H1 (cell line): Measurements from ENCODE around the gene CAD. TPM values are rescaled to one million over a fixed set of nuclear protein-coding genes. Genes with fewer than 3 reads are reported as not detected.

Source experiments
- CTCF ChIA-PET: fragments of 300-600 bp; sonication (Branson Sonifier 250); formaldehyde crosslinking; loops from one replicate; lab custom pipeline; 2021; ENCODE audit not compliant: partially characterized antibody; lab: Charles Lee
- POLR2A ChIA-PET: fragments of 300-600 bp; sonication (Branson Sonifier 250); formaldehyde crosslinking; loops from one replicate; lab custom pipeline; 2021; ENCODE audit warnings: inconsistent platforms; ENCODE audit not compliant: partially characterized antibody; lab: Charles Lee
- DNase-seq, 2 experiments: peaks; one replicate each; pipeline versions ENCODE4 v3.0.0 to v3.0.0-alpha.2; 2010 to 2022; ENCODE audit warnings: low spot score in 2 of 2, low read depth in 1 of 2, mixed read lengths in 1 of 2
- FAIRE-seq: peaks from 2 replicates; lab custom pipeline; 2011; peaks lifted over from hg19 to GRCh38; lab: Jason Lieb, UNC
- H2AFZ ChIP-seq: 2 replicates; pipeline ENCODE4 v1.8.1; 2012; ENCODE audit warnings: low read length, inconsistent platforms
- H2AK5ac ChIP-seq: 2 replicates; pipeline ENCODE4 v1.6.1; 2013; ENCODE audit warnings: low read depth, low read length
- H2BK120ac ChIP-seq: replicated peaks from 2 replicates; pipeline ENCODE3; 2013; ENCODE audit warnings: low read depth, low read length, inconsistent platforms
- H2BK12ac ChIP-seq: 2 replicates; pipeline ENCODE4 v1.6.1; 2013; ENCODE audit warnings: low read depth, low read length
- H2BK15ac ChIP-seq: 2 replicates; pipeline ENCODE4 v1.6.1; 2013; ENCODE audit warnings: low read length
- H2BK20ac ChIP-seq: 2 replicates; pipeline ENCODE4 v1.6.1; 2013; ENCODE audit warnings: low read length
- H2BK5ac ChIP-seq: 2 replicates; pipeline ENCODE4 v1.6.1; 2013; ENCODE audit warnings: low read depth, low read length
- H3K14ac ChIP-seq: 2 replicates; pipeline ENCODE4 v1.6.1; 2013; ENCODE audit warnings: inconsistent platforms; ENCODE audit not compliant: insufficient read length
- H3K18ac ChIP-seq: 2 replicates; pipeline ENCODE4 v1.6.1; 2013; ENCODE audit warnings: low read length; ENCODE audit errors: extremely low read depth
- H3K23ac ChIP-seq: 2 replicates; pipeline ENCODE4 v1.6.1; 2013; ENCODE audit warnings: inconsistent platforms; ENCODE audit not compliant: insufficient read length
- H3K23me2 ChIP-seq: 2 replicates; pipeline ENCODE4 v1.6.1; 2013; ENCODE audit warnings: low read depth, low read length
- H3K27ac ChIP-seq: 2 replicates; pipeline ENCODE4 v1.6.1; 2011; ENCODE audit warnings: low read depth, low read length, inconsistent platforms
- H3K27me3 ChIP-seq, 4 experiments: replicated peaks in 1 of 4; 1 replicate in 1 of 4; 2 replicates in 3 of 4; pipeline versions ENCODE4 v1.6.1 to v1.8.1; 2011 to 2013; ENCODE audit warnings: low read length in 3 of 4, mild to moderate bottlenecking in 3 of 4, inconsistent platforms in 2 of 4, mixed read lengths in 2 of 4, moderate library complexity in 1 of 4; ENCODE audit not compliant: control insufficient read depth in 3 of 4, insufficient read depth in 3 of 4; ENCODE audit errors: extremely low read depth in 1 of 4
- H3K36me3 ChIP-seq, 4 experiments: 2 replicates each; pipeline versions ENCODE4 v1.6.1 to v1.8.1; 2011 to 2013; ENCODE audit warnings: mild to moderate bottlenecking in 4 of 4, low read length in 3 of 4, moderate library complexity in 2 of 4, control low read depth in 1 of 4, inconsistent platforms in 1 of 4; ENCODE audit not compliant: insufficient read depth in 4 of 4, control insufficient read depth in 2 of 4
- H3K4ac ChIP-seq: replicated peaks from 2 replicates; pipeline ENCODE3; 2013; ENCODE audit warnings: low read length, low read depth, mixed read lengths, inconsistent platforms; ENCODE audit not compliant: insufficient read length
- H3K4me1 ChIP-seq, 4 experiments: replicated peaks in 1 of 4; 1 replicate in 1 of 4; 2 replicates in 3 of 4; pipeline versions ENCODE4 v1.6.1 to v1.8.1; 2011 to 2013; ENCODE audit warnings: low read length in 3 of 4, inconsistent platforms in 2 of 4, mixed read lengths in 1 of 4; ENCODE audit not compliant: insufficient read depth in 4 of 4, control insufficient read depth in 3 of 4
- H3K4me2 ChIP-seq, 2 experiments: 2 replicates each; pipeline versions ENCODE4 v1.6.1 to v1.8.1; 2011 to 2013; ENCODE audit warnings: low read depth in 2 of 2, low read length in 2 of 2, control low read depth in 1 of 2, inconsistent platforms in 1 of 2, mild to moderate bottlenecking in 1 of 2; ENCODE audit not compliant: insufficient read depth in 1 of 2
- H3K4me3 ChIP-seq, 4 experiments: fragments of 200-600, 300-600 bp in 1 of 4; sonication (generic), shearing (Covaris generic), sonication (Bioruptor Twin) in 1 of 4; 2 replicates each; pipeline versions ENCODE4 v1.5.1 to v1.8.1; 2011 to 2016; ENCODE audit warnings: low read length in 4 of 4, low read depth in 3 of 4, control low read depth in 2 of 4, inconsistent platforms in 2 of 4, mild to moderate bottlenecking in 2 of 4, mixed read lengths in 1 of 4, moderate library complexity in 1 of 4; ENCODE audit not compliant: insufficient read depth in 2 of 4; ENCODE audit errors: extremely low read depth in 1 of 4
- H3K56ac ChIP-seq: replicated peaks from 2 replicates; pipeline ENCODE3; 2013; ENCODE audit warnings: low read depth, mild to moderate bottlenecking, mixed read lengths, low read length, inconsistent platforms; ENCODE audit not compliant: insufficient read length
- H3K79me1 ChIP-seq: 2 replicates; pipeline ENCODE4 v1.6.1; 2013; ENCODE audit warnings: low read depth, low read length, control low read depth
- H3K79me2 ChIP-seq, 2 experiments: 2 replicates each; pipeline versions ENCODE4 v1.6.1 to v1.8.1; 2012 to 2013; ENCODE audit warnings: low read length in 2 of 2, mild to moderate bottlenecking in 2 of 2, inconsistent platforms in 1 of 2; ENCODE audit not compliant: insufficient read depth in 2 of 2, control insufficient read depth in 1 of 2
- H3K9ac ChIP-seq, 4 experiments: replicated peaks in 1 of 4; 1 replicate in 1 of 4; 2 replicates in 3 of 4; pipeline versions ENCODE4 v1.6.1 to v1.8.1; 2011 to 2013; ENCODE audit warnings: low read depth in 3 of 4, low read length in 3 of 4, control low read depth in 2 of 4, mild to moderate bottlenecking in 2 of 4, moderate library complexity in 2 of 4, inconsistent platforms in 1 of 4; ENCODE audit errors: extremely low read depth in 1 of 4
- H3K9me3 ChIP-seq, 2 experiments: 2 replicates each; pipeline versions ENCODE4 v1.6.1 to v1.8.1; 2012 to 2013; ENCODE audit warnings: mild to moderate bottlenecking in 2 of 2, moderate library complexity in 2 of 2, control low read depth in 1 of 2, inconsistent platforms in 1 of 2, low read depth in 1 of 2, low read length in 1 of 2, mixed read lengths in 1 of 2; ENCODE audit not compliant: insufficient read depth in 2 of 2
- H4K20me1 ChIP-seq, 2 experiments: replicated peaks in 1 of 2; 2 replicates each; pipeline versions ENCODE3 to v1.8.1; 2011 to 2013; ENCODE audit warnings: inconsistent platforms in 2 of 2, low read length in 2 of 2, mild to moderate bottlenecking in 1 of 2; ENCODE audit not compliant: insufficient read depth in 2 of 2, control insufficient read depth in 1 of 2
- H4K5ac ChIP-seq: 2 replicates; pipeline ENCODE4 v1.6.1; 2013; ENCODE audit warnings: low read length, low read depth, mixed read lengths, inconsistent platforms; ENCODE audit not compliant: insufficient read length
- H4K8ac ChIP-seq: 2 replicates; pipeline ENCODE4 v1.8.0; 2013; ENCODE audit warnings: mild to moderate bottlenecking, moderate library complexity, low read length, inconsistent platforms; ENCODE audit not compliant: insufficient read depth; ENCODE audit errors: extremely low read depth
- H4K91ac ChIP-seq: replicated peaks from 2 replicates; pipeline ENCODE3; 2013; ENCODE audit warnings: low read length, mixed read lengths, inconsistent platforms; ENCODE audit not compliant: insufficient read length
- ASH2L ChIP-seq: fragments of 200-600, 300-600 bp; sonication (generic); IDR thresholded peaks from one replicate; pipeline ENCODE4 v1.7.1; 2017; ENCODE audit warnings: low read length
- BACH1 ChIP-seq: IDR thresholded peaks from 2 replicates; pipeline ENCODE4 v1.6.1; 2012; ENCODE audit warnings: low read length, improper control_type of control experiment
- CEBPB ChIP-seq: IDR thresholded peaks from 2 replicates; pipeline ENCODE4 v1.6.1; 2012; ENCODE audit warnings: low read depth, low read length
- EGR1 ChIP-seq: IDR thresholded peaks from 2 replicates; pipeline ENCODE4 v1.6.1; 2011; ENCODE audit warnings: low read depth, low read length, borderline replicate concordance
- HDAC6 ChIP-seq: IDR thresholded peaks from one replicate; pipeline ENCODE4 v1.7.1; 2012; ENCODE audit warnings: low read depth, mild to moderate bottlenecking, inconsistent platforms, low read length, moderate library complexity
- KDM1A ChIP-seq: fragments of 200-600, 300-600 bp; sonication (generic); IDR thresholded peaks from 2 replicates; pipeline ENCODE4 v1.7.1; 2016; ENCODE audit warnings: mild to moderate bottlenecking, low read length, borderline replicate concordance
- NANOG ChIP-seq: IDR thresholded peaks from 2 replicates; pipeline ENCODE4 v1.6.1; 2011; ENCODE audit warnings: low read length, low read depth, mild to moderate bottlenecking, inconsistent platforms; ENCODE audit not compliant: insufficient read depth, poor library complexity, severe bottlenecking
- PHF8 ChIP-seq: fragments of 200-600 bp; sonication (generic); conservative IDR thresholded peaks from 2 replicates; pipeline ENCODE4 v1.7.1; 2012; ENCODE audit warnings: low read depth, mild to moderate bottlenecking, inconsistent platforms, low read length, moderate library complexity
- SP1 ChIP-seq: IDR thresholded peaks from 2 replicates; pipeline ENCODE4 v1.6.1; 2011; ENCODE audit warnings: low read depth, low read length
- SP4 ChIP-seq: IDR thresholded peaks from 2 replicates; pipeline ENCODE4 v1.6.1; 2012; ENCODE audit warnings: low read length, inconsistent platforms
- WGBS, 2 experiments: shearing (Covaris generic) in 1 of 2; methylation state at CpG; one replicate each; pipeline versions ENCODE4 v1.1.6 to v1.1.7; 2013 to 2015; ENCODE audit warnings: low lambda C conversion rate in 2 of 2, mixed read lengths in 2 of 2, inconsistent platforms in 1 of 2, low coverage in 1 of 2, missing lambda C conversion rate in 1 of 2; ENCODE audit not compliant: insufficient replicate concordance in 2 of 2, insufficient coverage in 1 of 2, insufficient read length in 1 of 2; ENCODE audit errors: extremely low coverage in 1 of 2, missing lambda C conversion rate in 1 of 2; 5-methylcytosine and 5-hydroxymethylcytosine counted together
- polyA plus RNA-seq, 7 experiments: library from polyadenylated mRNA; depleted of rRNA in 3 of 7; stranded (reverse) in 5 of 7; unstranded in 2 of 7; fragments of >200 nt in 5 of 7; fragments of 200-250 nt in 2 of 7; gene quantifications; 1 replicate in 5 of 7; 2 replicates in 1 of 7; 4 replicates in 1 of 7; pipeline versions ENCODE4 v1.2.1 to v1.2.3, GENCODE V29; 2011 to 2013; ENCODE audit warnings: missing spikeins in 2 of 7, mixed read lengths in 2 of 7
- total RNA-seq: library from RNA; stranded (reverse); fragmentation: NEBNext Ultra II Directional; extraction: Animal tissue kit (Norgen Biotek cat#: 25700); gene quantifications from 2 replicates; pipeline ENCODE4 v1.2.1, GENCODE V29; 2021
- TF ChIP-seq, protein P1 (sequence below): IDR thresholded peaks from 2 replicates; pipeline ENCODE4 v1.6.1; 2012; ENCODE audit warnings: inconsistent platforms
- TF ChIP-seq, protein P2 (sequence below): IDR thresholded peaks from 2 replicates; pipeline ENCODE4 v1.6.1; 2012; ENCODE audit warnings: inconsistent platforms
- TF ChIP-seq, protein P3 (sequence below): IDR thresholded peaks from 2 replicates; pipeline ENCODE4 v1.6.1; 2011; ENCODE audit warnings: low read length, improper control_type of control experiment

CAD gene
- total and polyA plus RNA-seq, 2 of the 8 experiments (the other 6 are each of a cell fraction or from before 2014, with no cell fraction given) = 130 to 146 TPM

DNA sequence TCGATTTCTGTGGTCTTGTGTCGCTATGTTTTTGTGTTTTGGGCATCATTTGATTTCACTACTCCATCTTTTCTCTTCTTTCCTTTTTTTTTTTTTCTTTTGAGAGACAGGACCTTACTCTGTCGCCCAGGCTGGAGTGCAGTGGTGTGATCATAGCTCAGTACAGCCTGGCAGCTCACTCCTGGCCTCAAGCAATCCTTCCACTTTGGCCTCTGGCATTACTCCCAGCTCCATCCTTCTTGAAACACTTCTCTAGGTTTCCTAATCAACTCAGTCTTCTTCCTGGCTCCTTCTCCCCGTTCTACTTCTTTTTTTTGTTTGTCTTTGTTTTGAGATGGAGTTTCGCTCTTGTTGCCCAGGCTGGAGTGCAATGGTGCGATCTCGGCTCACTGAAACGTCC, 41.8 kb upstream of the CAD start:
- no peak overlapping the region for H2AFZ ChIP-seq
- no peak overlapping the region for H2BK5ac ChIP-seq
- no peak overlapping the region for H3K23ac ChIP-seq
- no peak overlapping the region for H3K18ac ChIP-seq
- no peaks in the 10 kb centered on the region for H3K23me2 ChIP-seq
- H3K27ac ChIP-seq = no peak overlapping the region
- H4K20me1 ChIP-seq = no peaks in the 10 kb centered on the region
- H3K27me3 ChIP-seq = no peaks in the 10 kb centered on the region; a peak in 4 of 7 replicates
- no peak for DNase-seq
- H3K4me2 ChIP-seq = no peak overlapping the region
- WGBS, 2 experiments = 81% methylated on average over 8 of the region's 8 CpGs; no CpG with 5 or more reads in 1 of the 2 experiments
- no peaks in the 10 kb centered on the region for H3K4me1 ChIP-seq
- no peak overlapping the region for H3K4me3 ChIP-seq
- ChIA-PET POLR2A (interaction anchor here (1.6 to 1.8 kb wide), 2 partner anchors 9 to 36 kb away, joined by 4 to 6 read pairs; partner anchors contain the start of genes ATRAID and SLC5A6), CTCF (interaction anchor here (0.7 to 5.0 kb wide), 11 partner anchors 9 to 107 kb away, joined by 3 to 26 read pairs (median 4); partner anchors contain the start of genes ABHD1, PREB and TRIM54)
- no peak overlapping the region for H4K5ac ChIP-seq
- H3K14ac ChIP-seq = no peak overlapping the region
- no peak overlapping the region for H2BK20ac ChIP-seq
- no peak overlapping the region for H3K56ac ChIP-seq
- H2AK5ac ChIP-seq = no peak overlapping the region
- FAIRE-seq = no peak
- H3K79me1 ChIP-seq = no peaks in the 10 kb centered on the region; the same call in 1 of the 2 replicates
- H3K9ac ChIP-seq = no peak overlapping the region
- no peak overlapping the region for H3K4ac ChIP-seq
- H2BK15ac ChIP-seq = 0 out of 2 replicates have a peak overlapping the region, but pooled peaks have one; percentile 72
- H3K36me3 ChIP-seq = no peaks in the 10 kb centered on the region
- no peaks in the 10 kb centered on the region for H3K79me2 ChIP-seq
- no peaks in the 10 kb centered on the region for H3K9me3 ChIP-seq
- H2BK120ac ChIP-seq = no peak overlapping the region
- H4K91ac ChIP-seq = no peak overlapping the region
- H2BK12ac ChIP-seq = no peak overlapping the region
- H4K8ac ChIP-seq = no peak overlapping the region
- TF ChIP-seq PHF8 (no peak), HDAC6 (no peak), ASH2L (no peak), CEBPB (no peak), KDM1A (no peak), SP1 (no peak), EGR1 (no peak), BACH1 (no peak), SP4 (no peak), NANOG (no peak)
- TF ChIP-seq, protein P1, sequence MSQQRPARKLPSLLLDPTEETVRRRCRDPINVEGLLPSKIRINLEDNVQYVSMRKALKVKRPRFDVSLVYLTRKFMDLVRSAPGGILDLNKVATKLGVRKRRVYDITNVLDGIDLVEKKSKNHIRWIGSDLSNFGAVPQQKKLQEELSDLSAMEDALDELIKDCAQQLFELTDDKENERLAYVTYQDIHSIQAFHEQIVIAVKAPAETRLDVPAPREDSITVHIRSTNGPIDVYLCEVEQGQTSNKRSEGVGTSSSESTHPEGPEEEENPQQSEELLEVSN = no peak
- TF ChIP-seq, protein P2, sequence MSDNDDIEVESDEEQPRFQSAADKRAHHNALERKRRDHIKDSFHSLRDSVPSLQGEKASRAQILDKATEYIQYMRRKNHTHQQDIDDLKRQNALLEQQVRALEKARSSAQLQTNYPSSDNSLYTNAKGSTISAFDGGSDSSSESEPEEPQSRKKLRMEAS = no peak
- TF ChIP-seq, protein P3, sequence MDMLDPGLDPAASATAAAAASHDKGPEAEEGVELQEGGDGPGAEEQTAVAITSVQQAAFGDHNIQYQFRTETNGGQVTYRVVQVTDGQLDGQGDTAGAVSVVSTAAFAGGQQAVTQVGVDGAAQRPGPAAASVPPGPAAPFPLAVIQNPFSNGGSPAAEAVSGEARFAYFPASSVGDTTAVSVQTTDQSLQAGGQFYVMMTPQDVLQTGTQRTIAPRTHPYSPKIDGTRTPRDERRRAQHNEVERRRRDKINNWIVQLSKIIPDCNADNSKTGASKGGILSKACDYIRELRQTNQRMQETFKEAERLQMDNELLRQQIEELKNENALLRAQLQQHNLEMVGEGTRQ = no peak
